Mesendoderm (in vitro differentiated cells): ENCODE results near the gene PRKCQ.

ENCODE experiments used
- DNase-seq: peaks from one replicate; pipeline ENCODE4 v3.0.0; 2013
- H2AK5ac ChIP-seq: 2 replicates; pipeline ENCODE4 v1.6.1; 2013; ENCODE audit warnings: low read length, inconsistent platforms
- H2BK120ac ChIP-seq: 2 replicates; pipeline ENCODE4 v1.6.1; 2013; ENCODE audit warnings: low read depth, mild to moderate bottlenecking, low read length, moderate library complexity, mixed read lengths
- H2BK15ac ChIP-seq: replicated peaks from 2 replicates; pipeline ENCODE4 v1.6.1; 2013; ENCODE audit warnings: low read depth, mild to moderate bottlenecking, moderate library complexity
- H2BK5ac ChIP-seq: 2 replicates; pipeline ENCODE4 v1.6.1; 2013; ENCODE audit warnings: low read length, inconsistent platforms
- H3K18ac ChIP-seq: 2 replicates; pipeline ENCODE4 v1.6.1; 2013; ENCODE audit warnings: mild to moderate bottlenecking, low read length, mixed read lengths
- H3K23ac ChIP-seq: one replicate; pipeline ENCODE4 v1.6.1; 2013; ENCODE audit warnings: low read length
- H3K27ac ChIP-seq: 2 replicates; pipeline ENCODE4 v1.5.1; 2013; ENCODE audit warnings: low read depth, mild to moderate bottlenecking, inconsistent platforms, low read length, moderate library complexity
- H3K27me3 ChIP-seq: 2 replicates; pipeline ENCODE4 v1.6.1; 2013; ENCODE audit warnings: low read length, control low read depth, mild to moderate bottlenecking, inconsistent platforms; ENCODE audit not compliant: insufficient read depth, poor library complexity
- H3K36me3 ChIP-seq: 2 replicates; pipeline ENCODE4 v1.6.1; 2013; ENCODE audit warnings: low read length, inconsistent platforms; ENCODE audit not compliant: control insufficient read depth, insufficient read depth
- H3K4ac ChIP-seq: one replicate; pipeline ENCODE4 v1.6.1; 2013; ENCODE audit warnings: low read depth, mild to moderate bottlenecking, low read length, moderate library complexity
- H3K4me1 ChIP-seq: 2 replicates; pipeline ENCODE4 v1.6.1; 2013; ENCODE audit warnings: low read depth, low read length, inconsistent platforms; ENCODE audit not compliant: control insufficient read depth
- H3K4me2 ChIP-seq: 2 replicates; pipeline ENCODE4 v1.6.1; 2013; ENCODE audit warnings: low read length
- H3K4me3 ChIP-seq: 2 replicates; pipeline ENCODE4 v1.5.1; 2013; ENCODE audit warnings: mild to moderate bottlenecking, low read length
- H3K56ac ChIP-seq: one replicate; pipeline ENCODE4 v1.6.1; 2013; ENCODE audit warnings: low read length
- H3K79me1 ChIP-seq: 2 replicates; pipeline ENCODE4 v1.6.1; 2013; ENCODE audit warnings: low read length, inconsistent platforms
- H3K79me2 ChIP-seq: 2 replicates; pipeline ENCODE4 v1.6.1; 2013; ENCODE audit warnings: mild to moderate bottlenecking, low read length; ENCODE audit not compliant: control insufficient read depth, insufficient read depth
- H3K9ac ChIP-seq: 2 replicates; pipeline ENCODE4 v1.6.1; 2013; ENCODE audit warnings: low read length, inconsistent platforms
- H4K5ac ChIP-seq: one replicate; pipeline ENCODE4 v1.6.1; 2013; ENCODE audit warnings: low read length
- H4K8ac ChIP-seq: one replicate; pipeline ENCODE4 v1.6.1; 2013; ENCODE audit warnings: low read depth, mild to moderate bottlenecking, control low read depth, low read length, moderate library complexity
- WGBS: extraction: QIAGEN DNeasy Blood & Tissue Kit; methylation state at CpG from one replicate; pipeline ENCODE4 v1.1.7; 2013; ENCODE audit warnings: low lambda C conversion rate, missing lambda C conversion rate; ENCODE audit not compliant: insufficient coverage; ENCODE audit errors: extremely low coverage; 5-methylcytosine and 5-hydroxymethylcytosine counted together

Gene PRKCQ

DNA sequence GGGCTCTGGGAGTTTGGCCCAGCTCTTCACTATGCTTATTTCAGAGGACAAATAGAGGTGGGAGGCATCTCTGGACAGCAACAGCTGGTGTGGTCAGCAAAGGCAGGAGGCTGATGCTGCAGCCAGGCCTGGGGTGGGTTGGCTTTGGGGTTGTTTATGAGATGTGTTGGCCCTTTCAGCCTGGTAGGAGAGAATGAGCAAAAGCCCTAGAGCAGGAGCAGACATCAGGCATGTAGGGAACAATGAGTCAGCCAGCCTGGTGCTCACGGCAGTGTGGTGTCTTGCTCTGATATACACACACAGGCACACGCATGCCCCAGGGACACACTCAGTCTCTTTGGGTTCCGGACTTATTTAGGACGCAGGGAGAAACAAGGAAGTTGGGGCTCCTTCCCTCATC is 157.1 kb downstream of the PRKCQ start:
- no peak overlapping the region for H3K4me3 ChIP-seq
- H4K8ac ChIP-seq, result no peak overlapping the region
- H3K79me2 ChIP-seq, result no peaks in the 10 kb centered on the region
- no peak overlapping the region for H2BK120ac ChIP-seq
- H4K5ac ChIP-seq, result no peak overlapping the region
- H2BK5ac ChIP-seq, result no peak overlapping the region
- no peak for DNase-seq
- H3K9ac ChIP-seq, result no peak overlapping the region
- H3K27me3 ChIP-seq, result no peaks in the 10 kb centered on the region
- H2BK15ac ChIP-seq, result no peak overlapping the region
- no peaks in the 10 kb centered on the region for H3K4me1 ChIP-seq
- H3K4me2 ChIP-seq, result no peak overlapping the region
- no peak overlapping the region for H3K18ac ChIP-seq
- no peak overlapping the region for H3K23ac ChIP-seq
- H3K56ac ChIP-seq, result no peak overlapping the region
- no peak overlapping the region for H3K4ac ChIP-seq
- H3K27ac ChIP-seq, result no peak overlapping the region
- no peak overlapping the region for H2AK5ac ChIP-seq
- no CpG with 5 or more reads among the region's 4 CpGs for WGBS
- no peaks in the 10 kb centered on the region for H3K79me1 ChIP-seq
- H3K36me3 ChIP-seq, result no peaks in the 10 kb centered on the region

DNA sequence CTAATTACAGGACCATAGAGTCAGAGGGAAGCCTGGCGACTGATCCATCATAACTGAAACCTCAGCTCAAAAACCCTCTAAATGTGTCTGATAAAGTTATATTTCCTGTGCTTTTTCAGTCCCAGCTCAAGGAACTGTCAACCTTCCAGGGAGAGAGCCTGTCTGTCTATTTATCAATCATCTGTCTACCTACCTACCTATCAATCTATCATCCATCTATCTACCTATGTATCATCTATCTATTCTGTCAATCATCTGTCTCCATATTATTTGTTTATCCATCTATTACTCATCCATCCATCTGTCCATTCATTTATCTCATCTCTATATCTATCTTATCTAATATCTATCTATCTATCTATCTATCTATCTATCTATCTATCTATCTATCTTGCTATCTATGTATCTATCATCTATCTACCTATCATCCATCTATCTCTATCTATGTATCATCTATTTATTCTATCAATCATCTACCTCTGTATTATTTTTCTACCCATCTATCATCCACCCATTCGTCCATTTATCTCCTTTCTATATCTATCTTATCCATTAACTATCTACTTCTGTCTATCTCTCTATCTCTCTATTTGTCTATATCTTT is 161.4 kb downstream of the PRKCQ start:
- H3K4me3 ChIP-seq, result no peak overlapping the region
- no peak overlapping the region for H3K27ac ChIP-seq
- no peaks in the 10 kb centered on the region for H3K79me2 ChIP-seq
- H3K56ac ChIP-seq, result no peak overlapping the region
- H3K4me2 ChIP-seq, result no peak overlapping the region
- H4K8ac ChIP-seq, result no peak overlapping the region
- no peaks in the 10 kb centered on the region for H3K79me1 ChIP-seq
- no peak overlapping the region for H3K4ac ChIP-seq
- H3K27me3 ChIP-seq, result no peaks in the 10 kb centered on the region
- H3K36me3 ChIP-seq, result no peaks in the 10 kb centered on the region
- H4K5ac ChIP-seq, result no peak overlapping the region
- H2BK120ac ChIP-seq, result no peak overlapping the region
- H3K23ac ChIP-seq, result no peak overlapping the region
- H2BK15ac ChIP-seq, result no peak overlapping the region
- H3K4me1 ChIP-seq, result no peaks in the 10 kb centered on the region
- WGBS, result 100% methylated on average over 1 of the region's 2 CpGs
- no peak overlapping the region for H2AK5ac ChIP-seq
- no peak overlapping the region for H3K18ac ChIP-seq
- no peak overlapping the region for H3K9ac ChIP-seq
- DNase-seq, result no peak
- H2BK5ac ChIP-seq, result no peak overlapping the region

DNA sequence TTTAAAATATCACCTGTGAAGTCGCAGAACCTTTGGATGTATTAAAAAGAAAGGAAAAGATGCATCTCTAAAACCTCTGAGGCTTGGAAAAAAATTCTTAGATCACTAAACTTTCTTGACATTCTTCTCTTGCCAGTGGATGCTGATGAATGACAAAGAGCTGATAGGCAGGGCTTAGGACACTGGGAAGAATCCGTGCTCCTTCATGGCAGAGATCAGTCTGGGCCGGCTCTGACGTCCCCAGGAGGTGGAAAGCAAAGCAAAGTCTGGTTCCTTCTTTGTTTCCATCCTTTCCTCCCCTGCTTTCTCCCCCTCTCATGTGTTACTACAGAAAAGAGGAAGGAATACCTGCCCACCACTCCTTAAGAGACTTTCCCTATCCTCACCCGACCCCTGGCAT is 161.9 kb downstream of the PRKCQ start:
- Histone ChIP-seq H3K4me1 (no peaks in the 10 kb centered on the region), H3K27ac (no peak overlapping the region), H2BK5ac (no peak overlapping the region), H3K9ac (no peak overlapping the region), H3K27me3 (no peaks in the 10 kb centered on the region), H2AK5ac (no peak overlapping the region), H3K36me3 (no peaks in the 10 kb centered on the region), H4K5ac (no peak overlapping the region), H3K4me2 (no peak overlapping the region), H3K23ac (no peak overlapping the region), H3K4ac (no peak overlapping the region), H2BK15ac (no peak overlapping the region), H3K18ac (no peak overlapping the region), H3K79me1 (no peaks in the 10 kb centered on the region), H4K8ac (no peak overlapping the region), H3K79me2 (no peaks in the 10 kb centered on the region), H2BK120ac (no peak overlapping the region), H3K4me3 (no peak overlapping the region), H3K56ac (no peak overlapping the region)
- no peak for DNase-seq
- WGBS, result no CpG with 5 or more reads among the region's 5 CpGs

DNA sequence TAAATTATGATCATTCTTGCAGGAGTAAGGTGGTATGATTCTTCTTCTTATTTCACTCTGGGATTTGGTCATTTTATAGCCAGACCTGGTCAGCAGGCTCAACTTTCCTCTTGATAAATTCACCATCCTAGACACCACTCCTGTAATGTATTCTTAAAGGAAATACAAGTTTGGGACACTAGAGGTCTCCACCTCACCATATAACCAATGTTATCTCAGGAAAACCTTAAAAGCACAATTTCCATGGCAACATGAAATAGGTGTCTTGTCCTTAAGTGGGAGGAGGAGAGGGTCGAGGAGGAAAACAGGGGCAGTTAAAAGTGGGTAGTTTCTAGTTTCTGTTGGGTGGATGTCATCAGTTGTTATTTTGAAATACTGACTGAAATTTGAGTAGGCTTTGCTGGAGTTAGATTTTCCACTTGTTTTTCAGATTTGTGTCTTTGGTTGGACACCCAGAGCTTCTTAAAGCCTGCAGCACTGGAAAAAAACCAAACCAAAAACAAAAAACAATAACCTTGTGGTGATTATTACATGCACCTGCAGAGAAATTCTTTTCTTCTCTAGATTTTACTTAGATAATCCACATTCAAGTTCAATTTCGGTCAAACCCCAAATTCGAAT is 163.1 kb downstream of the PRKCQ start:
- no peak overlapping the region for H3K23ac ChIP-seq
- no peaks in the 10 kb centered on the region for H3K79me2 ChIP-seq
- no peak overlapping the region for H3K4ac ChIP-seq
- H2BK5ac ChIP-seq, result no peak overlapping the region
- no peaks in the 10 kb centered on the region for H3K27me3 ChIP-seq
- WGBS, result no CpG with 5 or more reads among the region's 3 CpGs
- no peaks in the 10 kb centered on the region for H3K79me1 ChIP-seq
- no peaks in the 10 kb centered on the region for H3K4me1 ChIP-seq
- H3K4me2 ChIP-seq, result no peak overlapping the region
- no peak overlapping the region for H3K56ac ChIP-seq
- no peak overlapping the region for H4K5ac ChIP-seq
- H3K9ac ChIP-seq, result no peak overlapping the region
- H3K4me3 ChIP-seq, result no peak overlapping the region
- H3K18ac ChIP-seq, result no peak overlapping the region
- H3K36me3 ChIP-seq, result no peaks in the 10 kb centered on the region
- H3K27ac ChIP-seq, result no peak overlapping the region
- DNase-seq, result peak; percentile 88
- H4K8ac ChIP-seq, result no peak overlapping the region
- H2BK120ac ChIP-seq, result no peak overlapping the region
- no peak overlapping the region for H2BK15ac ChIP-seq
- H2AK5ac ChIP-seq, result no peak overlapping the region

DNA sequence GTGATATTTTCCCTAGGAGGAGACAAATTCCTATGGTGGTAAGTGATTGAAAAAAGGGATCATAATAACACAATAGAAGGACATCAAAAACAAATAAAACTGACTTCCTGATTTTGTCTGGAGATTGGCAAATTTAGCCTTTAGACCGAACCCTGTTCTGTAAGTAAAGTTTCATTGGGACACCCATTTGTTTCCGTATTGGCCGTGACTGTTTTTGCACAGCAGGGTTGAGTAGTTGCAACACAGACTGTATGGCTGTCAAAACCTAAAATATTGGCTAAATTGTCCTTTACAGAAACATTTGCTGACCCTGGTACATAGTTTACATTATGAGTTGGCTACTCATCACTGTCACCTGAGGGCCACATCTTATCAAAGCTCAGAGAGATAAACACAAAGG is 168.6 kb downstream of the PRKCQ start:
- Histone ChIP-seq H3K36me3 (no peaks in the 10 kb centered on the region), H3K18ac (no peak overlapping the region), H4K8ac (no peak overlapping the region), H2BK120ac (no peak overlapping the region), H3K9ac (no peak overlapping the region), H3K4ac (no peak overlapping the region), H3K23ac (no peak overlapping the region), H3K4me3 (no peak overlapping the region), H3K79me1 (no peaks in the 10 kb centered on the region), H3K4me2 (no peak overlapping the region), H2BK5ac (no peak overlapping the region), H4K5ac (no peak overlapping the region), H3K27ac (no peak overlapping the region), H3K56ac (no peak overlapping the region), H3K27me3 (no peaks in the 10 kb centered on the region), H3K4me1 (peaks cover 3% of the 10 kb centered on the region), H2BK15ac (no peak overlapping the region), H3K79me2 (no peaks in the 10 kb centered on the region), H2AK5ac (no peak overlapping the region)
- no peak for DNase-seq
- no CpG with 5 or more reads among the region's 3 CpGs for WGBS

DNA sequence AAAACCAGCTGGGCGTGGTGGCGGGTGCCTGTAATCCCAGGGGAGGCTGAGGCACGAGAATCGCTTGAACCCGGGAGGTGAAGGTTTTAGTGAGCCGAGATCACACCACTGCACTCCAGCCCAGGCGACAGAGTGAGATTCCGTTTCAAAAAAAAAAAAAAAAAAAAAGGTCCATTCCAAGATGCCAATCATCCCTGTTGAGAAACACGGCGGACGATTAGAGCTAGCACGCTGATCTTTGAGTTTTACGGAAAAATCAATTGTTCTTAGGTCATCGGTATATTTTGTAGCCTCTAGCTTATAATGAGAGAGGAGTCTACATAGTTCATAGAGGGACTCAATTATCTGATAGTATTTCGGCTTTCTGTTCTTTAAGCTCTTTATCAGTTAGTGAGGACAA is 169.2 kb downstream of the PRKCQ start:
- WGBS, result no CpG with 5 or more reads among the region's 15 CpGs
- Histone ChIP-seq H3K4me2 (no peak overlapping the region), H3K36me3 (no peaks in the 10 kb centered on the region), H3K27me3 (no peaks in the 10 kb centered on the region), H3K4me3 (no peak overlapping the region), H3K23ac (no peak overlapping the region), H3K4me1 (peaks cover 3% of the 10 kb centered on the region), H2BK5ac (no peak overlapping the region), H3K79me1 (no peaks in the 10 kb centered on the region), H2BK15ac (no peak overlapping the region), H4K5ac (no peak overlapping the region), H3K18ac (no peak overlapping the region), H3K9ac (no peak overlapping the region), H3K56ac (no peak overlapping the region), H2AK5ac (no peak overlapping the region), H3K27ac (no peak overlapping the region), H2BK120ac (no peak overlapping the region), H3K4ac (no peak overlapping the region), H3K79me2 (no peaks in the 10 kb centered on the region), H4K8ac (no peak overlapping the region)
- DNase-seq, result no peak
